HAP-1 (cell line): ENCODE data around the gene DGLUCY.
"Not testable (repeated sequence)": the region's sequence is repeated elsewhere in the genome, so short reads cannot be mapped to it uniquely, and the experiment has no call there.

Experiments
- DNase-seq, 2 experiments: peaks; one replicate each; pipeline ENCODE4 v3.0.0-alpha.2; 2016 to 2020; ENCODE audit warnings: low spot score in 2 of 2
- H3K27me3 ChIP-seq: fragments of 250-450 bp; sonication (Bioruptor Pico); 2 replicates; pipeline ENCODE4 v1.5.1; 2020; ENCODE audit warnings: low read depth, mild to moderate bottlenecking, moderate library complexity
- H3K36me3 ChIP-seq: fragments of 250-450 bp; sonication (Bioruptor Pico); replicated peaks from 2 replicates; pipeline ENCODE4 v1.5.1; 2020; ENCODE audit warnings: mild to moderate bottlenecking
- H3K4me1 ChIP-seq: fragments of 250-450 bp; sonication (Bioruptor Pico); 2 replicates; pipeline ENCODE4 v1.5.1; 2020; ENCODE audit warnings: mild to moderate bottlenecking
- H3K4me3 ChIP-seq: fragments of 250-450 bp; sonication (Bioruptor Pico); 2 replicates; pipeline ENCODE4 v1.5.1; 2020; ENCODE audit warnings: mild to moderate bottlenecking, moderate library complexity
- H3K9me3 ChIP-seq: fragments of 250-450 bp; sonication (Bioruptor Pico); 2 replicates; pipeline ENCODE4 v1.5.1; 2020; ENCODE audit warnings: mild to moderate bottlenecking, moderate library complexity
- in situ Hi-C: fragments of 300-500 bp; cut with MboI; formaldehyde crosslinking; loops from 3 replicates; pipeline ENCODE4 v1.14.3; 2020; ENCODE audit warnings: low sequenced_read_pairs, inconsistent platforms, mixed read lengths

Gene DGLUCY

DNA sequence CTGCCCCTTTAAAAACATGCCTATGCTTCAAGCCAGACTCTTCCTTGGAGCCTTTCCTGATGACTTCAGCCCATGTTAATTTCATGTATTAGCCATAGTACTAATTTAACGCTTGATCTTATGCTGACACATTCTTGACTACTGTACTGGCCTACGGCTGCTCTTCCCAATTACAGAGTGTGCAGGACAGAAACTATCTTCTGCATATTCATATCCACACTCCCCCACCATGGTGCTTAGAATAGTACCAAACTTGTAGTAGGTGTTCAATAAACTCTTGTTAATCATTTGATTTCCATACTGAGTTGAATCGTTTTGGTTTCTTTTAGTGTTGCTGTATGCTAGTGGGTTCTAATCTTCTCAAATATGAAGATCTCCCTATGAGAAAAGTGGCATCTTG, 21.8 kb upstream of the DGLUCY start:
- no peak for DNase-seq
- in situ Hi-C loops: no loop called here
- Histone ChIP-seq H3K9me3 (no peaks in the 10 kb centered on the region), H3K4me1 (no peaks in the 10 kb centered on the region), H3K27me3 (peaks cover 1% of the 10 kb centered on the region; the same call in 1 of the 2 replicates), H3K4me3 (no peak overlapping the region), H3K36me3 (no peaks in the 10 kb centered on the region)

DNA sequence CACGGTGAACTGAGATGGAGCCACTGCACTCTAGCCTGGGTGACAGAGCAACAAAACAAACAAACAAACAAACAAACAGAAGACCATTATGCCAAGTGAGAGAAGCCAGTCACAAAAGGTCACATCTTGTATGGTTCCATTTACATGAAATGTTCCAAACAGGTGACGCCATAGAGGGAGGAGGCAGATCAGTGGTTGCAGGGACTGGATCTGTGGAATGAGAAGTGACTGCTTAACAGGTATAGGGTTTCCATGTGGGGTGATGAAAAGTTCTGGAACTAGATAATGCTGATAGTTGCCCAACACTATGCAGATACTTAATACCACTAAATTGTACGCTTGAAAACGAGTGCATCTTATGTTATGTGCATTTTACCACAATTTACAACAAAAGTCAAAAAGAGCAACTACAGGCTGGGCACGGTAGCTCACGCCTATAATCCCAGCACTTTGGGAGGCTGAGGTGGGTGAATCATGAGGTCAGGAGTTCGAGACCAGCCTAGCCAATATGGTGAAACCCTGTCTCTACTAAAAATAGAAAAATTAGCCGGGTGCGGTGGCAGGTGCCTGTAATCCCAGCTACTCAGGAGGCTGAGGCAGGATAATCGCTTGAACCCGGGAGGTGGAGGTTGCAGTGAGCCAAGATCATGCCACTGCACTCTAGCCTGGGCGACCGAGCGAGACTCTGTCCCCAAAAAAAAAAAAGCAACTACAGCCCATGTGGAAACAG, 20.0 kb upstream of the DGLUCY start:
- H3K36me3 ChIP-seq, H3K4me1 ChIP-seq, in situ Hi-C loops, H3K9me3 ChIP-seq, H3K4me3 ChIP-seq, DNase-seq, H3K27me3 ChIP-seq: not testable (repeated sequence)

DNA sequence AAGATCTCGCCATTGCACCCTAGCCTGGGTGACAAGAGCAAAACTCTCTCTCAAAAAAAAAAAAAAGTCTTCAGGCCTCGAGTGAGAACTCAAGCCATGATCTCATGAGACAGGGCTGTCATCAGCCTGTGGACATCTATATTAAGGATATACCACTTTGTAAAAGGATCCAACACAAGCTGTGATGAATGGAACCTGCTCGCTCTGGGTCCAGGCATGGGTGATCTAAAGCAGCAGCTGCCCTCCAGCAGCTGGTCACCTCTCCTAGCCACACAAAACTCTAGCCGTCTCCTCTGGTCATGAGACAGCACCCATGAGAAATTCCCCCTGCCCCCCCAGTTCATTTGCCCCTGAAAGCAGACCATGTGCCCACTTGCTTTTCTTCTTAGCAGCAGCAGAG, 19.1 kb upstream of the DGLUCY start:
- in situ Hi-C loops: no loop called here
- Histone ChIP-seq H3K36me3 (no peaks in the 10 kb centered on the region), H3K27me3 (no peaks in the 10 kb centered on the region; the same call in 1 of the 2 replicates), H3K9me3 (no peaks in the 10 kb centered on the region), H3K4me1 (no peaks in the 10 kb centered on the region), H3K4me3 (no peak overlapping the region)
- DNase-seq: no peak

DNA sequence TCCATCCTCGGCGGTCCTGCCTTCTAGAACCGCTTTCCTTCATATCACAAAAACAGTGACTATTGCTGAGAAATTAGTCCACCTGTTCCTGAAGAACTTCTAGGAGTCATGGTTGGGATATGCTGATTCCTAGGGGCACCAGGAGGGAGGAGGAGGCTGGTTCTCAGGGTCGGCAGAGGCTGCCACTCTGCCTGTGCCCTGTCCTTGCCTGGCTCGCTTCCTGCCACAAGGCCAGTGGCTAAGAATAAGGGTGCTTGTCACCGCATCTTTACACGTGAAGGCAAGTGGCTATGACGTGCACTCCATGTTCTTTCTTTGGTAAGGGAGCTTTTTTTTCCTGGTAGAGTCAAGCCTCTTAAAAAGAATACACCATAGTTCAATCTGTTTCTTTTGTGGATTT, 18.7 kb upstream of the DGLUCY start:
- Histone ChIP-seq H3K4me3 (no peak overlapping the region), H3K36me3 (no peaks in the 10 kb centered on the region), H3K9me3 (no peaks in the 10 kb centered on the region), H3K4me1 (no peaks in the 10 kb centered on the region), H3K27me3 (no peaks in the 10 kb centered on the region)
- in situ Hi-C loops: no loop called here
- DNase-seq: no peak

DNA sequence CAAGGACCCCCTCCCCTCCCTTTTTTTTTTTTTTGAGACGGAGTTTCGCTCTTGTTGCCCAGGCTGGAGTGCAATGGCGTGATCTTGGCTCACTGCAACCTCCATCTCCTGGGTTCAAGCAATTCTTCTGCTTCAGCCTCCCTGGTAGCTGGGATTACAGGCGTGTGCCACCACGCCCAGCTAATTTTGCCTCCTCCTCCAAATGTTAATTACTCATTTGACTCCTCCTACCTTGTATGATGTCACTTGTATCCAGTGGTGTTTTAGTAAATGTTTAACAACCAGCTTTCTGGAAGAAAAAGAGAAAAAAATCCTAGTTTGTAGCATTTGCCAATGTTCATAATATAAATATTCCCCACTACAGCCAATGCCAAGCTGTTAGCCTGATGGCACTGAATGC, 16.2 kb upstream of the DGLUCY start:
- H3K4me1 ChIP-seq, H3K27me3 ChIP-seq, H3K9me3 ChIP-seq, in situ Hi-C loops, H3K36me3 ChIP-seq, DNase-seq, H3K4me3 ChIP-seq: not testable (repeated sequence)

DNA sequence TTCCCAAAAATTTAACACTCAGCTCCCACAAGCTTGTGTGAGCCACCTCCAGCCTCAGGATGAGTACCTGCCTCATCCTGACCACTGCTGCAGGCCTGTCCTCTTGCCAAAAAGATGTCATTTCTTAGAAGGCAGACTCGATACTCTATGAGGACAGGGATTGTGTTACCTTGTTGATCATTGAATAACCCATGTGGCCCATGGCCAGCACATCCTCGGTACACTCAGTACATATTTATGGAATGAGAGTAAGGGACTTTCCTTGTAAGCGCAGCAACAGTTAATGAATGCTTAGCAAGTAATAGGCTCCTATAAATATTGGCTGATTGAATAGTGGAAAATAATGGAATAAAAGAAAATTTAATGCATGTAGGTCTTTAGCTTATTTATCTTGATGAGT, 15.3 kb upstream of the DGLUCY start:
- Histone ChIP-seq H3K36me3 (no peaks in the 10 kb centered on the region), H3K27me3 (no peaks in the 10 kb centered on the region), H3K4me1 (no peaks in the 10 kb centered on the region), H3K9me3 (no peaks in the 10 kb centered on the region), H3K4me3 (no peak overlapping the region)
- DNase-seq: no peak
- in situ Hi-C loops: no loop called here

DNA sequence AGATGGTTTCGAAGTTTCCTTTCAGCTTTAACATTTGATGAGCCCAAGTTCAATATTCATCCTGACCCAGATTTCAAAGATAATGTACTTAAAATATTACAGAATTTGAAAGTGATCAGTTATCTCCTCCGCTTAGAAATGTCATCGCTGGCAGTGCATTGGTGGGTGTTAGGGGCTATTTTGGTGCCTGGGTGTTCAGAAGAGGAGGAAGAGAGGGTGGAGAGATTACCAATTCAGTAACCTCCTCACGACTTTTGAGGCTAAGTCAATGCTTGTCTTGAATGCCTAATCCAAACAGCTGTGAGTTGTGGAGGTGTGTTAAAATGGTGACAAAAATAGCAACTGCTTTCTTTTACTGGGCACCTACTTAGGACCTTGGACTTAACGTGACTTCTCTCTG, 13.8 kb upstream of the DGLUCY start:
- in situ Hi-C loops: no loop called here
- no peak for DNase-seq
- no peaks in the 10 kb centered on the region for H3K36me3 ChIP-seq
- no peaks in the 10 kb centered on the region for H3K4me1 ChIP-seq
- H3K9me3 ChIP-seq: no peaks in the 10 kb centered on the region
- H3K4me3 ChIP-seq: no peak overlapping the region
- H3K27me3 ChIP-seq: no peaks in the 10 kb centered on the region

DNA sequence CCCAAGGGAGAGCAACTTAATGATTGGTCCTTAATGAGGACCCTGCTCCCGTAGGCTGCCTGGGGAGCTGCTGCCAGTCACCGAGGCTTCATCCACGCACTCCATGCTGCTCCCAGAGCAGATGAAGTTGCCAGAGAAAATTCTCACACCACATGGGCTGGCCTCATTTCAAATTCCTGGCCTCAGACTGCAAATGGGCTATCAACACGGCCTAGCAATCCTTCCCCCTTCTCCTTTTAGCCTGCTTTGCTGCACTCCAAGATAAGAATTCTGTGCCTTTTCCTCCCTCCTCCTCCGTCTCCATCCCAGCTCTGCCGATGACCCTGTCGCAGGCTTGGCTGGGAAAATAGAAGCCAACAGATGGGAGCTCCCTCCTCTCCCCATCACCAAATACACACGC, 10.8 kb upstream of the DGLUCY start:
- Histone ChIP-seq H3K9me3 (no peaks in the 10 kb centered on the region), H3K4me1 (no peaks in the 10 kb centered on the region), H3K4me3 (no peak overlapping the region), H3K27me3 (no peaks in the 10 kb centered on the region), H3K36me3 (no peaks in the 10 kb centered on the region)
- DNase-seq: no peak
- in situ Hi-C loops: no loop called here

DNA sequence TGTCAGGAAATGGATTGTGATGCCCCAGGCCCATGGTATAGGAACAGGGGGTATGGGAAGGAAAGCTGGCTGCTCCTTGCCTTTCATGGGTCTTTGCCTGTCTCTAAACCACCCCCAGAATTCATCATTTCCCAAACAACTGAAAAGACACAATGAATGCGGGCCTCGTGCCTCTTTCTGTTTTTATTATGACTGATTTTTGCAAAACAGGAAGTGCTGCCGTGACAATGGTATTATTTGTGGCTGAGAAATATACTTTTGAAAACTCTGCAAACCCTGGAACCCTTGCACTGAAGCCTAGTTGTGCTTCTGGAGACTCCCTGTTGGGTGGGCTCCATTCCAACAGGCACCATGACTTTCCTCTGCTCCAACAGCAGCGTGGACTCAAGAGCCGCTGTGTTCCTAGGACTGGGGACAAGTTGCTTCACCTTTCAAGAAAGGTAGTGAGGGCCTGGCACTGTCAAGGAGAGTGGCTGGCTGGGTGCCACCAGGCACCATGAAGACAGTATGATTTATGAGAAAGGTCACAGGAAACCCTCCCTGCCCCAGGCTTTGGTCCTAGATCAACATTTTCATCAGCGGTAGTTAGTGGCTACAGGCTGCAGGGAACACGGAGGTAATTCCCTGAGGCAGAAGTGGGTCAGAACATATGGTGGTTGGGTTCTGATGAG, 4.8 kb upstream of the DGLUCY start:
- in situ Hi-C loops: no loop called here
- H3K27me3 ChIP-seq: no peaks in the 10 kb centered on the region
- H3K9me3 ChIP-seq: no peaks in the 10 kb centered on the region
- DNase-seq: no peak
- H3K4me1 ChIP-seq: peaks cover 17% of the 10 kb centered on the region
- H3K36me3 ChIP-seq: no peaks in the 10 kb centered on the region
- H3K4me3 ChIP-seq: no peak overlapping the region

DNA sequence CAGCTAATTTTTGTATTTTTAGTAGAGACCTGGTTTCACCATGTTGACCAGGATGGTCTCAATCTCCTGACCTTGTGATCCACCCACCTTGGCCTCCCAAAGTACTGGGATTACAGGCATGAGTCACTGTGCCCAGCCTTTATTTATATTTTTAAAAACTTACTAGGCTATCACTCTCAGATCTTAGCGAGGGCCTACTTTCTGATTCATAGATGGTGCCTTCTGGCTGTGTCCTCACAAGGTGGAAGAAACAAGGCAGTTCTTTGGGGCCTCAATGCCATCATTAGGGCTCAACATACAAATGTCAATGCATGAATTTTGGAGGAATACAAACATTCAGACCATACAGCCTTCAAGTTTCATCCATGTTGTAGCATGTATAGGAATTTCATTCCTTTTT, 2.4 kb upstream of the DGLUCY start:
- H3K9me3 ChIP-seq: no peaks in the 10 kb centered on the region
- peaks cover 36% of the 10 kb centered on the region for H3K4me1 ChIP-seq
- no peak for DNase-seq
- no peak overlapping the region for H3K4me3 ChIP-seq
- in situ Hi-C loops: no loop called here
- no peaks in the 10 kb centered on the region for H3K27me3 ChIP-seq
- H3K36me3 ChIP-seq: no peaks in the 10 kb centered on the region

DNA sequence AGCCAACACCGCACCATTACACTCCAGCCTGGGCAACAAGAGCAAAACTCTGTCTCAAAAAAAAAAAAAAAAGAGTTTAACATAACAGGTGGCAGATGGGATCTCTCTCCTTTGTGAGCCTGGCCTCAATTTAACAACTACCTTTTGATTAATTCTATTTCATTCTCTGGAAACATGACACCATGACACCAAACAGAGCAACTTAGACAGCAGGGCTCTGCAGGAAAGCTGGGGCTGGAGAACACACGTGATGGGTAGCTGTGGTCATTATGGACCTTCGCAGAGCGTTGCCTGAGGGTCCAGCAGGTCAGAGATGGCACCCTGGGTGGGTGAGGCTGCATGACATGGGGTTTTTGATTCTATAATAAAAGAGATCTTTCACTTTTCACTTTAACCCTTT, 1.7 kb upstream of the DGLUCY start:
- Histone ChIP-seq H3K9me3 (no peaks in the 10 kb centered on the region), H3K4me3 (no peak overlapping the region), H3K36me3 (peaks cover 2% of the 10 kb centered on the region; the same call in 1 of the 2 replicates), H3K4me1 (peaks cover 44% of the 10 kb centered on the region), H3K27me3 (no peaks in the 10 kb centered on the region)
- DNase-seq: no peak
- in situ Hi-C loops: no loop called here

DNA sequence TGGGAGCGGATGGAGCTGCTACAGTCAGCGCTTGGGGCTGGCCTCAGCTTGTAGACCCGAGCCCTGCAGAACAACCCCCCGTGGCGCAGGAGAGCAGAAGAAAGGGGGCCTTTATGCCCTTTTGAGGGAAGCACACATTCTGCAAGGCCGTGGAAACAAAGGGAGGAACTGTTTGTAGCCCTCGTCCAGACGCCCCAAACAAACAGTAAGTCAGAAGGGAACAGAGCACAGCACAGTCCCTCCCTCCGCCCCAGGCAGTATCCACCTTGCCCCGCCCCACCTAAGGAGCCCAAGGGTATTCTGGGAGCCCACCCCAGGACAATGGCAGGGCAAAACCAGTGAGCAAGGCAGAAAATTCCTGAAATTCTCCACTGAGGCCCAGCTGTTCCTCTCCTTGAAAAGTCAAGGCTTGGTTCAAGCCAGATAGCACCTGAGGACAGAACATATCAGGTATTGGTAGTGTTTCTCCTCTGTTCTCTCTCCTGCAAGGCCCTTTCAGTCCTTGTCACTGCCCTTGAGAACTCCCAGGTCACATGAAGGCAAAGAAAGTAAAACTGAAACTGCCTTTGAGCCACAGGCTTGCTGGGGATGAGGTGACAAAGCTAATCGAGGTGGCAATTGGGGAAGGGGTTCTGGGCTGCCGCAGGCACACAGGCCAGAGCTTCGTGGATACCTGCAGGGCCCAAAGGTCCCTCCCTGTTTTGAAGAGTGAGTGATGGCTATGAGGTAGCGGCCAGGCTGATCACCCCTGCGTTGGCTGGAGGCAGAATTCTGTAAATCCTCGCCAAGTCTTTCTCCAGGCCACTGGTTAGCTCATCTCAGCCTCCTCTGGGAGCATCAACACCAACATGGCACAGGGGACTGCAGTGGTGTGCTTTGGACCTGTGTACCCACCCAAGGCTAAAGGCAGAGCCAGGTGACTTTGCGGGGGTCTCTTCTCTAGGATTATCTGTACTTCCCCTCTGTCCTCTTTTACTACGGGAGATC, 499 bp downstream of the DGLUCY start:
- in situ Hi-C loops: no loop called here
- H3K27me3 ChIP-seq: no peaks in the 10 kb centered on the region
- peaks cover 7% of the 10 kb centered on the region; the same call in 1 of the 2 replicates for H3K36me3 ChIP-seq
- peaks cover 54% of the 10 kb centered on the region for H3K4me1 ChIP-seq
- H3K9me3 ChIP-seq: no peaks in the 10 kb centered on the region; the same call in 1 of the 2 replicates
- H3K4me3 ChIP-seq: peak overlapping the region; percentile 32
- DNase-seq: peak; percentile 89 to 95

DNA sequence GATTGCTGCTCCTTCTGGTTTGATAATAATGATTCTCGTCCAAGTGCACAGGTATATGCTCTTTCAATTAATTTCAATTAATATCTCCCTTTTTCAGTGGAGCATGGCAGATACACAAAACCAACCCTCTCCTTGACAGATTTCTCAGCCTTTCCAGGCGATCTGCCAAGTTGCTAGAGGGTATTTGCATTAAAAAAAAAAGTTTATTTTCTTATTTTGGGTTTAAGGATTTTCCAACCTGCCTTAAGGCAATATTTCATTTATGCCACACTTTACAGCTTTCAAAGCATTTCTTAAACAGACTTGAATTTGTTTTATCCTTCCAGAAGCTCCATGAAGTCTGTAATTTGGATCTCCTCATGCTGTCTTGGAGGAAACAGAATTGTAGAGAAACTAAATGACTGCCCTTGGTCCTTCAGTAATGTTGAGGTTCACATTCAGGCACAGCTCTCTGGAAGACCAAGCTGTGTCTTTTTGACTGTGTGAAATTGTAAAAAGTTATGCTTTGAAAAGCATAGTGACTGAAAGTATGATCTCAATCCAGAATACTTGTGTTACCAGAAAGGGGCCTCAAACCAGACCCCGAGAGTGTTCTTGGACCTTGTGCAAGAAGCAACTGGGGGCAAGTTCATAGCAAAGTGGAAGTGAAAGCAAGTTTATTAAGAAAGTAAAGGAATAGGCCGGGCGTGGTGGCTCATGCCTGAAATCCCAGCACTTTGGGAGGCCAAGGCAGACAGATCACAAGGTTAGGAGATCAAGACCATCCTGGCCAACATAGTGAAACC, 2.3 kb downstream of the DGLUCY start:
- Histone ChIP-seq H3K9me3 (no peaks in the 10 kb centered on the region; the same call in 1 of the 2 replicates), H3K4me3 (peak overlapping the region; percentile 32), H3K36me3 (peaks cover 7% of the 10 kb centered on the region; the same call in 1 of the 2 replicates), H3K27me3 (no peaks in the 10 kb centered on the region), H3K4me1 (peaks cover 46% of the 10 kb centered on the region)
- in situ Hi-C loops: no loop called here
- peak; percentile 73 to 86 for DNase-seq
